ENCODE data around the gene CD81. TPM values are rescaled to one million over a fixed set of nuclear protein-coding genes. Genes with fewer than 3 reads are reported as not detected.
A peak's percentile ranks its signal among the peaks of the same experiment; 100 is the strongest.

CD81 gene
- total RNA-seq, 5 donors from 2014 or later (not counting 1 experiment from before 2014, with no cell fraction given), result 124 to 213 (median 146) TPM

GRCh38 chr11:2419638-2420501 lies 42.8 kb downstream of the CD81 start:
- Histone ChIP-seq H3K4me3 (ENCODE audit: control insufficient read depth in 1 of 2, extremely low read depth in 1 of 2, low read length in 1 of 2) (no peak overlapping the region), H3K36me3 (ENCODE audit: control insufficient read depth in 2 of 2, extremely low read depth in 1 of 2, insufficient read depth in 1 of 2, low read length in 1 of 2) (no peaks in the 10 kb centered on the region), H3K27ac (ENCODE audit: low read length) (no peak overlapping the region), H3K27me3 (replicated peaks in 1 of 2; ENCODE audit: control insufficient read depth in 2 of 2, extremely low read depth in 1 of 2, insufficient read depth in 2 of 2, low read length in 1 of 2) (peaks cover 0 to 33% of the 10 kb centered on the region in 2 experiments), H3K4me1 (ENCODE audit: control insufficient read depth in 1 of 2, extremely low read depth in 1 of 2, insufficient read depth in 2 of 2, low read length in 2 of 2) (peaks cover 0 to 17% of the 10 kb centered on the region in 2 experiments), H3K9me3 (no peaks in the 10 kb centered on the region)
- Mint-ChIP-seq H3K27ac (no peak overlapping the region), H3K4me3 (no peak overlapping the region), H3K9me3 (no peaks in the 10 kb centered on the region), H3K27me3 (no peaks in the 10 kb centered on the region), H3K36me3 (no peaks in the 10 kb centered on the region), H3K4me1 (peaks cover 0 to 4% (median 4%) of the 10 kb centered on the region in 3 donors)
- WGBS (ENCODE audit: insufficient coverage), result 65% methylated on average over 20 of the region's 36 CpGs
- POLR2A ChIA-PET, result no interaction called here
- ATAC-seq (replicated peaks in 1 of 4) (peak in 3 of 4 experiments; percentile 30 to 42 (median 37)), DNase-seq (peak in 28 of 35 experiments; percentile 20 to 81 (median 51))
- CTCF ChIA-PET, result interaction anchor here (0.6 to 3.9 kb wide), 11 partner anchors 18 to 860 kb away, joined by 3 to 42 read pairs (median 7); partner anchors contain the start of genes C11orf21 (in 2 of the 2), TSPAN32 (in 2 of the 2) and TSSC4 (in 1 of the 2)

- Histone ChIP-seq H3K4me3 (ENCODE audit: control insufficient read depth in 1 of 2, extremely low read depth in 1 of 2, low read length in 1 of 2) (no peak overlapping the region), H3K27ac (ENCODE audit: low read length) (no peak overlapping the region), H3K36me3 (ENCODE audit: control insufficient read depth in 2 of 2, extremely low read depth in 1 of 2, insufficient read depth in 1 of 2, low read length in 1 of 2) (no peaks in the 10 kb centered on the region), H3K27me3 (replicated peaks in 1 of 2; ENCODE audit: control insufficient read depth in 2 of 2, extremely low read depth in 1 of 2, insufficient read depth in 2 of 2, low read length in 1 of 2) (peaks cover 0 to 36% of the 10 kb centered on the region in 2 experiments), H3K9me3 (no peaks in the 10 kb centered on the region), H3K4me1 (ENCODE audit: control insufficient read depth in 1 of 2, extremely low read depth in 1 of 2, insufficient read depth in 2 of 2, low read length in 2 of 2) (peaks cover 0 to 17% of the 10 kb centered on the region in 2 experiments)
- peak in 34 of 35 experiments; percentile 40 to 89 (median 66) for DNase-seq
- no peak overlapping the region for H3K4me3 Mint-ChIP-seq
- H3K9me3 Mint-ChIP-seq, result no peaks in the 10 kb centered on the region
- peak; percentile 85 to 95 (median 92) for ATAC-seq (replicated peaks in 1 of 4)
- H3K27ac Mint-ChIP-seq, result no peak overlapping the region
- no peaks in the 10 kb centered on the region for H3K36me3 Mint-ChIP-seq
- H3K27me3 Mint-ChIP-seq, result no peaks in the 10 kb centered on the region
- H3K4me1 Mint-ChIP-seq, result peaks cover 0 to 4% (median 4%) of the 10 kb centered on the region in 3 donors
- CTCF ChIA-PET, result interaction anchor here (0.6 to 3.9 kb wide), 11 partner anchors 19 to 399 kb away, joined by 3 to 42 read pairs (median 4); partner anchors contain the start of genes C11orf21 (in 2 of the 2), TSPAN32 (in 2 of the 2) and TSSC4 (in 1 of the 2)
- WGBS (ENCODE audit: insufficient coverage), result 37% methylated on average over 31 of the region's 44 CpGs
- POLR2A ChIA-PET, result no interaction called here
Measured at GRCh38 chr11:2420502-2421225, 43.6 kb downstream of the CD81 start.

DNA sequence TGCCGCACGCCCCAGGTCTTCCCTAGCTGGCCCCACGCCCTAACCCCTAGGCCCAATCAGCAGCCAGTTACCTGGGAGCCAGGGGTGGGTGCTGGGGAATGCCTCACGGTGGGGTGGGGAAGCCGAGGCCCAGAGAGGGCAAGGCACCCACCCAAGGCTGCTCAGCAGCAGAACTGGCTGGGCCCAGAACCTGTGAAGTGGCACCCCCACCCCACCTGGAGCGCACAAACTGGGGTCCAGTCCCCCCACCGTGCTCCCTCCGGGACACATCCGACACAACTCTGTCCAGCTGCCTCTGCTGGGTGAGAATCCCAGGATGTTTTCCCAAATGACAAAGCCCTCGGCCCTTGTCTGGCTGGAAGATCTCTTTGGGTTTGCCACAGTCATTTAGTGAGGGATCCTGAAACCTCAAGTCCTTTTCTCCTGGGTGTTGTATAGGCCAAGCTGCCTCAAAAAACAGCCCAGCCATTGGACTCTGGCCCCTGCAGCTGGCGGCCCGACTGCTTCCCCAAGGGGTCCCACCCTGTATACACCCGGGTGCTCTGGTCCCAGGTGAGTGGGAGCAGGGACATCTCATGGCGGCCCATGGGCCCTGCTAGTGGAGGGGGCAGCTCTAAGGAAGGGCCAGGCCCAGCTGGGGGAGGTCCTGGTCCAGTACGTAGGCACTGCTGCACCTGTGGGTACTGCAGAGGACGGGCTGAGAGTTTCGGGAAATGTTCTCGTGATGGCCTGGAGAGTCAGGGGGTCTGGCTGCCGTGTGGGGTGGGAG lies 44.3 kb downstream of the CD81 start:
- H3K27ac Mint-ChIP-seq, result no peak overlapping the region
- Histone ChIP-seq H3K4me1 (ENCODE audit: control insufficient read depth in 1 of 2, extremely low read depth in 1 of 2, insufficient read depth in 2 of 2, low read length in 2 of 2) (peaks cover 0 to 17% of the 10 kb centered on the region in 2 experiments), H3K27me3 (replicated peaks in 1 of 2; ENCODE audit: control insufficient read depth in 2 of 2, extremely low read depth in 1 of 2, insufficient read depth in 2 of 2, low read length in 1 of 2) (peaks cover 0 to 41% of the 10 kb centered on the region in 2 experiments), H3K4me3 (ENCODE audit: control insufficient read depth in 1 of 2, extremely low read depth in 1 of 2, low read length in 1 of 2) (no peak overlapping the region), H3K36me3 (ENCODE audit: control insufficient read depth in 2 of 2, extremely low read depth in 1 of 2, insufficient read depth in 1 of 2, low read length in 1 of 2) (no peaks in the 10 kb centered on the region), H3K9me3 (no peaks in the 10 kb centered on the region), H3K27ac (ENCODE audit: low read length) (no peak overlapping the region)
- no peaks in the 10 kb centered on the region for H3K36me3 Mint-ChIP-seq
- no peaks in the 10 kb centered on the region for H3K27me3 Mint-ChIP-seq
- H3K4me3 Mint-ChIP-seq, result no peak overlapping the region
- H3K9me3 Mint-ChIP-seq, result no peaks in the 10 kb centered on the region
- ATAC-seq (replicated peaks in 1 of 4) (no peak), DNase-seq (no peak)
- CTCF ChIA-PET, result interaction anchor here (0.6 to 3.9 kb wide), 10 partner anchors 19 to 1669 kb away, joined by 3 to 42 read pairs (median 4); partner anchors contain the start of genes C11orf21 (in 2 of the 2), TSPAN32 (in 2 of the 2) and TSSC4 (in 1 of the 2)
- H3K4me1 Mint-ChIP-seq, result peaks cover 0 to 4% (median 4%) of the 10 kb centered on the region in 3 donors
- WGBS (ENCODE audit: insufficient coverage), result 58% methylated on average over 13 of the region's 19 CpGs
- POLR2A ChIA-PET, result no interaction called here

- CTCF ChIA-PET, result interaction anchor here (0.6 to 3.9 kb wide), 3 partner anchors 116 to 1668 kb away, joined by 4 to 42 read pairs (median 16); no protein-coding TSS in a partner anchor
- Histone ChIP-seq H3K4me3 (ENCODE audit: control insufficient read depth in 1 of 2, extremely low read depth in 1 of 2, low read length in 1 of 2) (no peak overlapping the region), H3K9me3 (no peaks in the 10 kb centered on the region), H3K27me3 (replicated peaks in 1 of 2; ENCODE audit: control insufficient read depth in 2 of 2, extremely low read depth in 1 of 2, insufficient read depth in 2 of 2, low read length in 1 of 2) (peaks cover 0 to 43% of the 10 kb centered on the region in 2 experiments), H3K4me1 (ENCODE audit: control insufficient read depth in 1 of 2, extremely low read depth in 1 of 2, insufficient read depth in 2 of 2, low read length in 2 of 2) (peaks cover 0 to 17% of the 10 kb centered on the region in 2 experiments), H3K36me3 (ENCODE audit: control insufficient read depth in 2 of 2, extremely low read depth in 1 of 2, insufficient read depth in 1 of 2, low read length in 1 of 2) (no peaks in the 10 kb centered on the region), H3K27ac (ENCODE audit: low read length) (no peak overlapping the region)
- WGBS (ENCODE audit: insufficient coverage), result 86% methylated on average over 15 of the region's 17 CpGs
- ATAC-seq (replicated peaks in 1 of 4) (no peak), DNase-seq (no peak)
- Mint-ChIP-seq H3K9me3 (no peaks in the 10 kb centered on the region), H3K27ac (no peak overlapping the region), H3K27me3 (no peaks in the 10 kb centered on the region), H3K36me3 (no peaks in the 10 kb centered on the region), H3K4me1 (peaks cover 0 to 4% (median 4%) of the 10 kb centered on the region in 3 donors), H3K4me3 (no peak overlapping the region)
- POLR2A ChIA-PET, result no interaction called here
Measured at GRCh38 chr11:2421996-2422395, 44.9 kb downstream of the CD81 start.

DNA sequence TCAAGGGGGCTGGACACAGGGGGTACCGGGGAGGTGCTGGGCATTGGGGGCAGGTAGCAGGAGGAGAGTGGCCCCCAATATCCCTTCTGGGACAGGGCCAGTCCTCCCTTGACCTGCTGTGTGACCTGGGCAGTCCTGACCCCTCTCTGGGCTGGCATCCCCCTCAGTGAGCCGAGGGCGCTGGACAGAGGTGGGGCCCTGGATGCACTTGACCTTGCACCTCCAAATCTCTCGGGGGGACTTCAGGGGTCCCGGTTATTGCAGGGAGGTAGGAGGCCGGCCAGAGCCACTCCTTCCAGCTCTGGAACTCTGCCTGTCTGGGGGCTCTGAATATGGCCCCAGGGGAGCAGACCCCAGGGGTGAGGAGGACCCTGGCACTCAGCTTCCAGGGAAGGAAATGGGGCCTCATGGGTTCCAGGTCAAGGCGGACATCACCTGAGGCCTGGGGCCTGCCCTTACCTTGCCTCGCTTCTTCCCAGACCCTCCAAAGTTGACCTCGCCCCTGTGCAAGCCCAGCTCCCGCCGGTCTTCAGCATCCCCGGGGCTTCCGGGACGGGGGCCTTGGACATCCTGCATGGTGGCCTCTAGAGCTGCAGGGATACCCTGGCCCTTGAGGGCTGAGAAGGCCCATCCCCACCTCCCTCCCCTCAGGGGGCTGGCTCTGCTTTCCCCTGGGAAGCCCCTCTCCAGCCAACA lies 45.5 kb downstream of the CD81 start:
- Mint-ChIP-seq H3K36me3 (no peaks in the 10 kb centered on the region), H3K27me3 (no peaks in the 10 kb centered on the region), H3K9me3 (no peaks in the 10 kb centered on the region), H3K27ac (no peak overlapping the region), H3K4me3 (no peak overlapping the region), H3K4me1 (peaks cover 0 to 4% (median 4%) of the 10 kb centered on the region in 3 donors)
- DNase-seq (no peak), ATAC-seq (replicated peaks in 1 of 4) (no peak)
- no peaks in the 10 kb centered on the region for H3K36me3 ChIP-seq (ENCODE audit: control insufficient read depth in 2 of 2, extremely low read depth in 1 of 2, insufficient read depth in 1 of 2, low read length in 1 of 2)
- H3K4me1 ChIP-seq (ENCODE audit: control insufficient read depth in 1 of 2, extremely low read depth in 1 of 2, insufficient read depth in 2 of 2, low read length in 2 of 2), result peaks cover 0 to 17% of the 10 kb centered on the region in 2 experiments
- no peak overlapping the region for H3K27ac ChIP-seq (ENCODE audit: low read length)
- no peak overlapping the region for H3K4me3 ChIP-seq (ENCODE audit: control insufficient read depth in 1 of 2, extremely low read depth in 1 of 2, low read length in 1 of 2)
- no peaks in the 10 kb centered on the region for H3K9me3 ChIP-seq
- ChIA-PET CTCF (interaction anchor here (0.6 to 3.9 kb wide), 2 partner anchors 117 to 1668 kb away, joined by 4 to 42 read pairs; no protein-coding TSS in a partner anchor), POLR2A (no interaction called here)
- H3K27me3 ChIP-seq (replicated peaks in 1 of 2; ENCODE audit: control insufficient read depth in 2 of 2, extremely low read depth in 1 of 2, insufficient read depth in 2 of 2, low read length in 1 of 2), result peaks cover 0 to 47% of the 10 kb centered on the region in 2 experiments
- 86% methylated on average over 14 of the region's 14 CpGs for WGBS (ENCODE audit: insufficient coverage)
